Fibroblast of lung (primary cell): Measurements from ENCODE around the gene PDXK. TPM values are rescaled to one million over a fixed set of nuclear protein-coding genes. Genes with fewer than 3 reads are reported as not detected.
A peak's percentile ranks its signal among the peaks of the same experiment; 100 is the strongest.

Experiments used
- DNase-seq, 2 donors: peaks; one replicate each; pipeline versions ENCODE4 v3.0.0 to v3.0.0-alpha.2; 2010; ENCODE audit warnings: low read depth in 2 of 2
- H2AFZ ChIP-seq: 2 replicates; pipeline ENCODE4 v1.5.1; 2012; ENCODE audit warnings: low read length, control low read depth, inconsistent platforms
- H3K27ac ChIP-seq: 2 replicates; pipeline ENCODE4 v1.5.1; 2011; ENCODE audit warnings: low read length, control low read depth; ENCODE audit not compliant: insufficient read depth
- H3K27me3 ChIP-seq: 2 replicates; pipeline ENCODE4 v1.5.1; 2011; ENCODE audit warnings: mild to moderate bottlenecking, low read length; ENCODE audit not compliant: control insufficient read depth, insufficient read depth
- H3K36me3 ChIP-seq: 2 replicates; pipeline ENCODE4 v1.5.1; 2011; ENCODE audit warnings: low read length; ENCODE audit not compliant: control insufficient read depth, insufficient read depth
- H3K4me1 ChIP-seq: 2 replicates; pipeline ENCODE4 v1.5.1; 2011; ENCODE audit warnings: low read length; ENCODE audit not compliant: control insufficient read depth, insufficient read depth; ENCODE audit errors: extremely low read depth
- H3K4me2 ChIP-seq: 2 replicates; pipeline ENCODE4 v1.5.1; 2011; ENCODE audit warnings: low read length, control low read depth; ENCODE audit not compliant: insufficient read depth; ENCODE audit errors: extremely low read depth
- H3K4me3 ChIP-seq, 4 experiments: fragments of 200-600 bp in 1 of 4; sonication (generic) in 1 of 4; replicated peaks in 1 of 4; 2 replicates each; pipeline ENCODE4 v1.5.1; 2011 to 2016; ENCODE audit warnings: low read length in 4 of 4, low read depth in 3 of 4, mild to moderate bottlenecking in 3 of 4, control low read depth in 2 of 4, inconsistent platforms in 1 of 4, mixed read lengths in 1 of 4; ENCODE audit not compliant: insufficient read depth in 1 of 4; ENCODE audit errors: control extremely low read depth in 1 of 4
- H3K79me2 ChIP-seq: 2 replicates; pipeline ENCODE4 v1.5.1; 2012; ENCODE audit warnings: mild to moderate bottlenecking, low read length, inconsistent platforms; ENCODE audit not compliant: control insufficient read depth, insufficient read depth
- H3K9ac ChIP-seq: 2 replicates; pipeline ENCODE4 v1.5.1; 2011; ENCODE audit warnings: mild to moderate bottlenecking, low read length, control low read depth; ENCODE audit not compliant: insufficient read depth
- H3K9me3 ChIP-seq: 2 replicates; pipeline ENCODE4 v1.5.1; 2012; ENCODE audit warnings: low read depth, low read length; ENCODE audit not compliant: control insufficient read depth, insufficient read depth
- H4K20me1 ChIP-seq: 2 replicates; pipeline ENCODE4 v1.5.1; 2011; ENCODE audit warnings: low read length; ENCODE audit not compliant: control insufficient read depth, insufficient read depth; ENCODE audit errors: extremely low read depth
- CTCF ChIP-seq, 2 donors: IDR thresholded peaks in 1 of 2; conservative IDR thresholded peaks in 1 of 2; 1 replicate in 1 of 2; 2 replicates in 1 of 2; pipeline ENCODE4 v1.5.1; 2011 to 2012; ENCODE audit warnings: low read length in 2 of 2, control low read depth in 1 of 2, inconsistent platforms in 1 of 2, low read depth in 1 of 2, mild to moderate bottlenecking in 1 of 2
- EZH2 ChIP-seq: IDR thresholded peaks from 2 replicates; pipeline ENCODE4 v1.5.1; 2012; ENCODE audit warnings: low read length, control low read depth, mild to moderate bottlenecking; ENCODE audit errors: missing control alignments
- polyA plus RNA-seq, 2 donors: library from polyadenylated mRNA; depleted of rRNA in 1 of 2; stranded (reverse) in 1 of 2; unstranded in 1 of 2; fragments of >200 nt; gene quantifications; 2 replicates each; pipeline ENCODE4 v1.2.1, GENCODE V29; 2011 to 2012; ENCODE audit warnings: missing spikeins in 1 of 2
- total RNA-seq: library from RNA; depleted of rRNA; stranded (reverse); fragments of >200 nt; gene quantifications from 2 replicates; pipeline ENCODE4 v1.2.1, GENCODE V29; 2014

Gene PDXK
- total and polyA plus RNA-seq, 2 donors (not counting 1 experiment from before 2014, with no cell fraction given) = 47.4 to 146 TPM

- H3K9ac ChIP-seq = peak within 1 kb of the TSS; percentile 82
- peak within 1 kb of the TSS; percentile 65 for H2AFZ ChIP-seq
- H3K9me3 ChIP-seq = no peaks in the 10 kb centered on the region
- no peaks in the 10 kb centered on the region for H4K20me1 ChIP-seq
- H3K27me3 ChIP-seq = no peaks in the 10 kb centered on the region
- H3K4me1 ChIP-seq = no peaks in the 10 kb centered on the region
- TF ChIP-seq EZH2 = no peak
- TF ChIP-seq CTCF (conservative IDR thresholded peaks at IDR 0.05 in 1 of 2, IDR thresholded peaks at IDR 0.05 in 1 of 2; ENCODE audit: low read depth in 1 of 2, low read length in 2 of 2) = no peak
- peak within 1 kb of the TSS; percentile 68 for H3K27ac ChIP-seq
- peak within 1 kb of the TSS; percentile 94 for H3K4me2 ChIP-seq
- peak; percentile 50 to 55 for DNase-seq
- peak within 1 kb of the TSS; percentile 87 to 93 (median 89) for H3K4me3 ChIP-seq
- peaks cover 21% of the 10 kb centered on the region for H3K79me2 ChIP-seq
- H3K36me3 ChIP-seq = peaks cover 11% of the 10 kb centered on the region
Observed at GRCh38 chr21:43775795-43776430, 57.0 kb downstream of the PDXK start, which contains the start of gene CSTB. CSTB (minus strand) TSS chr21:43776308; CDS start chr21:43776269, 39 bp downstream.

- TF ChIP-seq EZH2 (no peak), CTCF (conservative IDR thresholded peaks at IDR 0.05 in 1 of 2, IDR thresholded peaks at IDR 0.05 in 1 of 2; ENCODE audit: low read depth in 1 of 2, low read length in 2 of 2) (no peak)
- H3K27ac ChIP-seq = no peak overlapping the region
- peaks cover 21% of the 10 kb centered on the region for H3K79me2 ChIP-seq
- no peak overlapping the region for H3K4me3 ChIP-seq
- DNase-seq = no peak
- H4K20me1 ChIP-seq = no peaks in the 10 kb centered on the region
- H3K4me2 ChIP-seq = no peak overlapping the region
- H3K4me1 ChIP-seq = no peaks in the 10 kb centered on the region
- H2AFZ ChIP-seq = no peak overlapping the region
- no peaks in the 10 kb centered on the region for H3K27me3 ChIP-seq
- no peaks in the 10 kb centered on the region for H3K9me3 ChIP-seq
- H3K36me3 ChIP-seq = peaks cover 10% of the 10 kb centered on the region
- H3K9ac ChIP-seq = no peak overlapping the region
Observed at GRCh38 chr21:43777953-43778352, 59.0 kb downstream of the PDXK start.

GRCh38 chr21:43778469-43779335 lies 59.8 kb downstream of the PDXK start:
- H3K4me1 ChIP-seq = no peaks in the 10 kb centered on the region
- no peaks in the 10 kb centered on the region for H4K20me1 ChIP-seq
- H3K27me3 ChIP-seq = no peaks in the 10 kb centered on the region
- no peak overlapping the region for H3K9ac ChIP-seq
- H3K27ac ChIP-seq = no peak overlapping the region
- no peak overlapping the region for H2AFZ ChIP-seq
- no peak overlapping the region for H3K4me3 ChIP-seq
- peaks cover 4% of the 10 kb centered on the region for H3K36me3 ChIP-seq
- peaks cover 21% of the 10 kb centered on the region for H3K79me2 ChIP-seq
- peak in 1 of 2 donors; percentile 29 for DNase-seq
- H3K9me3 ChIP-seq = no peaks in the 10 kb centered on the region
- TF ChIP-seq CTCF (conservative IDR thresholded peaks at IDR 0.05 in 1 of 2, IDR thresholded peaks at IDR 0.05 in 1 of 2; ENCODE audit: low read depth in 1 of 2, low read length in 2 of 2) = no peak
- TF ChIP-seq EZH2 = no peak
- H3K4me2 ChIP-seq = no peak overlapping the region
